Neural crest cell (in vitro differentiated cells): Measurements from ENCODE around the gene C1QL2. TPM values are rescaled to one million over a fixed set of nuclear protein-coding genes. Genes with fewer than 3 reads are reported as not detected.

Source experiments
- DNase-seq: peaks from one replicate; pipeline ENCODE4 v3.0.0; 2021; ENCODE audit warnings: low read depth, mixed read lengths, low spot score
- H3K27ac Mint-ChIP-seq: one replicate; pipeline ENCODE4 v1.8.0; 2021; ENCODE audit warnings: mild to moderate bottlenecking, mixed read lengths; ENCODE audit not compliant: unreplicated experiment
- H3K27me3 Mint-ChIP-seq: 2 replicates; pipeline ENCODE4 v1.8.0; 2021; ENCODE audit warnings: low read depth, mild to moderate bottlenecking, mixed read lengths
- H3K36me3 Mint-ChIP-seq: 2 replicates; pipeline ENCODE4 v1.8.0; 2021; ENCODE audit warnings: low read depth, mild to moderate bottlenecking, mixed read lengths
- H3K4me1 Mint-ChIP-seq: 2 replicates; pipeline ENCODE4 v1.8.0; 2021; ENCODE audit warnings: mixed read lengths
- H3K4me3 Mint-ChIP-seq: one replicate; pipeline ENCODE4 v1.8.0; 2021; ENCODE audit warnings: mild to moderate bottlenecking, mixed read lengths
- H3K9me3 Mint-ChIP-seq: 2 replicates; pipeline ENCODE4 v1.8.0; 2021; ENCODE audit warnings: mixed read lengths
- CTCF ChIP-seq: fragments of 200-600 bp; sonication (generic); conservative IDR thresholded peaks from 2 replicates; pipeline ENCODE4 v1.5.0; 2021; ENCODE audit warnings: antibody characterized with exemption, mild to moderate bottlenecking
- total RNA-seq: library from RNA; stranded (reverse); gene quantifications from 2 replicates; pipeline ENCODE4 v1.2.1, GENCODE V29; 2021

Gene C1QL2
- total RNA-seq, 1 donor from 2014 or later, result not detected

- H3K27ac Mint-ChIP-seq, result no peak overlapping the region
- H3K36me3 Mint-ChIP-seq, result no peaks in the 10 kb centered on the region
- H3K4me3 Mint-ChIP-seq, result no peak overlapping the region
- H3K4me1 Mint-ChIP-seq, result no peaks in the 10 kb centered on the region
- DNase-seq, result no peak
- peaks cover 15% of the 10 kb centered on the region for H3K27me3 Mint-ChIP-seq
- no peaks in the 10 kb centered on the region for H3K9me3 Mint-ChIP-seq
- no peak for TF ChIP-seq CTCF
Observed at GRCh38 chr2:119202610-119203310, 44.2 kb upstream of the C1QL2 start.

- Mint-ChIP-seq H3K4me3 (no peak overlapping the region), H3K36me3 (no peaks in the 10 kb centered on the region), H3K9me3 (no peaks in the 10 kb centered on the region), H3K4me1 (peaks cover 6% of the 10 kb centered on the region), H3K27ac (no peak overlapping the region), H3K27me3 (peaks cover 25% of the 10 kb centered on the region)
- DNase-seq, result no peak
- no peak for TF ChIP-seq CTCF
Observed at GRCh38 chr2:119201815-119202214, 43.3 kb upstream of the C1QL2 start.

- no peak for DNase-seq
- H3K9me3 Mint-ChIP-seq, result no peaks in the 10 kb centered on the region
- H3K4me3 Mint-ChIP-seq, result no peak overlapping the region
- H3K27ac Mint-ChIP-seq, result no peak overlapping the region
- no peak for TF ChIP-seq CTCF
- H3K36me3 Mint-ChIP-seq, result no peaks in the 10 kb centered on the region
- peaks cover 51% of the 10 kb centered on the region for H3K27me3 Mint-ChIP-seq
- peaks cover 16% of the 10 kb centered on the region for H3K4me1 Mint-ChIP-seq
Observed at GRCh38 chr2:119198240-119198840, 39.8 kb upstream of the C1QL2 start.

- peaks cover 51% of the 10 kb centered on the region for H3K27me3 Mint-ChIP-seq
- TF ChIP-seq CTCF, result no peak
- H3K4me1 Mint-ChIP-seq, result peaks cover 16% of the 10 kb centered on the region
- no peak for DNase-seq
- H3K27ac Mint-ChIP-seq, result no peak overlapping the region
- H3K4me3 Mint-ChIP-seq, result no peak overlapping the region
- H3K36me3 Mint-ChIP-seq, result no peaks in the 10 kb centered on the region
- H3K9me3 Mint-ChIP-seq, result no peaks in the 10 kb centered on the region
Observed at GRCh38 chr2:119197529-119198239, 39.1 kb upstream of the C1QL2 start.

GRCh38 chr2:119197126-119197405 lies 38.5 kb upstream of the C1QL2 start:
- H3K27ac Mint-ChIP-seq, result no peak overlapping the region
- peaks cover 16% of the 10 kb centered on the region for H3K4me1 Mint-ChIP-seq
- H3K27me3 Mint-ChIP-seq, result peaks cover 51% of the 10 kb centered on the region
- H3K9me3 Mint-ChIP-seq, result no peaks in the 10 kb centered on the region
- H3K36me3 Mint-ChIP-seq, result no peaks in the 10 kb centered on the region
- no peak for DNase-seq
- TF ChIP-seq CTCF, result no peak
- H3K4me3 Mint-ChIP-seq, result no peak overlapping the region
